ENCODE measurements around the gene TOM1.
A peak's percentile ranks its signal among the peaks of the same experiment; 100 is the strongest.

The TOM1 gene

GRCh38 chr22:35299673-35300499 is at the start of gene TOM1:
TOM1 (plus strand) TSS chr22:35299894; CDS start chr22:35299929, 35 bp downstream.
- ATAC-seq (peak; percentile 97), DNase-seq (peak; percentile 99)

DNA sequence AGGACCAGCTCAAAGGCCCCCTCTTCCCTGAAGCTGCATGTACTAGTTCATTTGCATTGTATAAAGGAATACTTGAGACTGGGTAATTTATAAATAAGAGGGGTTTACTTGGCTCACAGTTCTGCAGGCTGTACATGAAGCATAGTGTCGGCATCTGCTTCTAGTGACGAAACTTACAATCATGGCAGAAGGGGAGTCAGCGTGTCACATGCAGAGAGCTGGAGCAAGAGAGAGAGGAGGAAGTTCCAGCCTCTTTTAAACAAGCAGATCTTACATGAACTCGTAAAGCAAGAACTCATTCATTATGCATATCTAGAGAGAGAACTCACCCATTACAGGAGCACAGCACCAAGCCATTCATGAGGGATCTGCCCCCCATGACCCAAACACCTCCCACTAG is 49.5 kb upstream of the TOM1 start:
- no peak for ATAC-seq
- no peak for DNase-seq

DNA sequence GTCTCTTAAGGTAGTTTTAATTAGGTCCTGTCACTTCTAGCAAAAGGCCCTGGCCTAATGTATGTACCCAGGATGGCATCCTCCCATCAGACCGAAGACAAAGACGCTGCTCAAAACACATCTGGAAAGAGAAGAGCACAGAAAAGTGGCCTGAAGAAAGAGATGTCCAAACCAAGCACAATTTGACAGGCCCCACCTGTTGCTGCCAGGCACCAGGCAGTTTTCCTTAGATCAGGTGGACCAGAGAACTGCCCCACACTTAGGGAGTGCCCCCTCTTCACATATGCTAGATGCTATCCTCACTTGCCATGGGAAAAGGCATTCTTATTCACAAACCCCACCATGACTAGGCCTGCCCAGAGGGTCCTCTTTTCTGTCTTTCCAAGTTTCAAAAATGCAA is 45.7 kb upstream of the TOM1 start:
- DNase-seq (no peak), ATAC-seq (no peak)

DNA sequence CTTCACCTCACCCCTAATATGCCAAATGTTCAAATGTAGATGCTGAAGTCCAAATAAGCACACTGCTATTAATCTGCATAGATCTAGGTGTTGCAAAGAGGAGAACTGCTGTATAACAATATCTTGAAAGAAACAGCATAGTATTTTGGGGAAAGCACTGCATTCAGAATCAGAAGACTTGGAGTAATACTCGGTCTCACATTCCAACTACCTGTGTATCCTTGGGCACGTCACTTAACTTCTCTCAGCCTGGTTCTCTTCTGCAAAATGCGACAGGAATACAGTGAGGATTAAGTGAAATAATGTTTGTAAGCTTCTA is 42.7 kb upstream of the TOM1 start:
- ATAC-seq (peak; percentile 7), DNase-seq (no peak)

DNA sequence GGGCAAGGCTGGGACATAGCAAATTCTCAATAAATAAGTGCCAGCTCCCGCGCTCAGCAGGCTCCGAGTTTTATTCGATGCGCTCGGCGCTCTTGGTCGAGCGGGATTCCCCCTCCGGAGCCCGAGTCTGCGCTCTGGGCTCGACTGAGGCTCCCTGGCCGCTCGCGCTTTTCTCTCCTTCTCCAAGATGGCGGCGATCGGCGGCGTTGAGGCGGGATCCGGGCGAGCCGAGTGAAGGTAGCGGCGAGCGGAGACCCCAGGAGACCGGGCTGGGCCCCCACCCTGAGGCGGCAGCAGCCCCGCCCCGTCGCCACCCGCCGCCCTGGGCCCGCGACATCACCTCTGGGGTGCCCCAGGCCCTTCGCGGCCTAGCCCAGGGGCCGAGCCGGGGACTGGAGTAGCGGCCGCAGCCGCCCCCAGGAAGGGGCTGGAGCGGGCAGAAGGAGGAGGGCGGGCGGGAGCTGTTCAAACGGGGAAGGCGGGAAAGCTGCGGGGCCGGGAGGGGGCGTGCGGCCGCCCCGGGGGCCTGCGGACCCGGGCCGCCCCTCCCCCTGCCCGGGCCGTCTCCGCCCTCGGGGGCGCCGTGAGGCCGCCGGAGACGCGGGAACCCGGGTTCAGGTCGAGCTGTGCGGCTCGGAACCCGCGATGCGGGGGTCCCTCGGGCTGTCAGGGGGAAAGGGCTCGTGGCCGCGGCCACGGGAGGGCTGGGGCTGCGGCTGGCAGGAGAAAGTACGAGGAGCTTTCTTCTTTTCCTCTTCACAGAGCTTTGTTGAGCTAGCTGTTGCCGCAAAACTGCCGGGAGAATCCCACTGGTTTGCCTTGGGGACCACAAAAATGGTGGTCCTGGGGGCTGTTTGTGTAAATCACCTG is 42.1 kb upstream of the TOM1 start, which contains the start of gene HMGXB4:
Gene HMGXB4 (plus strand): TSS at position 173 of the 870 bp plus-strand sequence. CDS start 4,898 bp downstream, outside the sequence.
- DNase-seq (peak; percentile 86), ATAC-seq (peak; percentile 90)

GRCh38 chr22:35258191-35258988 is 41.3 kb upstream of the TOM1 start:
- ATAC-seq (no peak), DNase-seq (peak; percentile 29)

GRCh38 chr22:35264986-35265385 is 34.7 kb upstream of the TOM1 start:
- no peak for DNase-seq
- no peak for ATAC-seq

DNA sequence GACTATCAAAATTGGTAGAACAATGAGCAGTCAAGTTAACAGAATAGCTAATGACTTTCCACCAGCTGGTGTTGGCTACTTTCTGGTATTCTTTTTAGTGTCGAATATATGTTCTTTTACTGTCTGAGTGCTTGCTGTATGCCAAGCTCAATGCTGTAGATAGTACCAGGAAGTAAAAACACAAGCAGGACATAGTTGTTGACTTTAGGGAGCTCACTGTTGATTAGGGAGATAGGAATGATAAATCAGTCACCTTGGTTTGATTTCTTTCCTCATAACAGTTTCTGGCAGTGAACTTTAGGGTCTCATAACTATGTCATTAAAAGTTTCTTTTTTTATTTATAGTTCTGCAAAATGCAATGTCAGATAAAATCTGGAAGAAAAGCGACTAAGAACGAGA is 33.4 kb upstream of the TOM1 start:
- ATAC-seq (no peak), DNase-seq (no peak)

DNA sequence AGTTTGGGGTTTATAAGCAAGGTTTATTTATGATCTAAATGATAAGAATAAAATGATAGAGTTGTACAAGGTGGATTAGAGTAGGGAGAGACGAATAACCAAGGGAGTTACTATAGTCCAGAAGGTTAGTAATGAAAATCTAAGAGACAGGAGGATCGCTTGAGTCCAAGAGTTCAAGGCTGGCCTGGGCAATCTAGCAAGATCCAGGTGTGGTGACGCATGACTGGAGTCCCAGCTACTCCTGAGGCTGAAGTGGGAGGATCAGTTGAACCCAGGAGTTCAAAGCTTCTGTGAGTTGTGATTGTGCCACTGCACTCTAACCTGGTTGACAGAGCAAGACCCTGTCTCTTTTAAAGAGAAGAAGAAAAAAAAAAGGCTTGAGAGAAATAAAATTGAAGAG is 30.1 kb upstream of the TOM1 start:
- ATAC-seq (no peak), DNase-seq (no peak)

DNA sequence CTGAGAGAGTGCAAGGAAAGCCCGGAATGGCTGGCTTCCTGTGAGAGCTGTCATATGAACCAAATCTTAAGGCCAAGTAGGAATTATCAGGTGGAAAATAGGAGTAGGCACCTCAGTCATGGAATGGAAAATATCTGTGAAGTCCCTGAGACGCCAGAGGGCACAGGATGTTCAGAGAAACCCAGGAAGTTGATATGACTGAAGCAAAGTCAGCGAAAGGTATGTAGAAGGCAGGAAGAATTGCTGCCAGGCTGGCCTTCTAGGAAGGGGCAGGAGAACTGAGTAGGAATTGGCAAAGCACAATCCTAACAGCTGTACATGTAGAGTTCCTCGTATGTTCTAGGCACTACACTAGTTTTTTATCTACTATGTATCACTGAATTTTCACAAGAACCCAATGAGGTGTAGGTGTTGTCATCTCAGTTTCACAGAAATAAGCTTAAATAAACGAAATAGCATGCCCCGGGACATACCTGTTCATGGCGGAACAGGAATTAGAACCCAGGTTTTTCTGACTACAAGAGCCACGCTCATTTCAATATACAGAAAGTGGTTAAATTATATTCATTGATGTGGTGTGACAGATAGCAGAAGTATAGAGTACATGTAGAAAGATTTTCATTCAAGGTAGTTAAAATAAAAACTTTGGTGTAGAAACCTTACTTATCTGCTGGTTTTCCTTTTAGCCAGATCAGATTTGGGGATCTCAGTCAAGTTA is 25.4 kb upstream of the TOM1 start:
- DNase-seq (no peak), ATAC-seq (no peak)

- no peak for DNase-seq
Measured at GRCh38 chr22:35275580-35275979, 24.1 kb upstream of the TOM1 start.

DNA sequence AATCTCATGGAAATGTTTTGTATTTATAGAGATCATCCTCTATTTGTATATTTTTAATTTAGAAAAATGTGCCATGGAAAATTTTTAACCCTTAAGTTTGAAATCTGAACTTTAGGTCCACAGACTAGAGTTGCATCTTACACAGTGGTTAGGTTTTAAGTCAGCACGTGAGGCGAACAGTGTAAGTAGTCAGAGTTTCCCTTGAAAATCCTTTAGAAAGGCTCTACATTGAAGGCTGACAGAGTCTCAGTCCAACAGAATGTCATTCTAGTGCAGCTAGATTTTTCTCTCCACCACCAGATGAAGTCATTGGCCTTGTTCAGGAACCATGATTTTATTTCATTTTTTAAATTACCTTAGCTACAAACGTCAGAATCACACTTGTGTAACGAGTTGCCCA is 23.7 kb upstream of the TOM1 start:
- peak; percentile 59 for ATAC-seq

More at GRCh38 chr22:35275580-35275979, 24.1 kb upstream of the TOM1 start:
- ATAC-seq: no peak

DNA sequence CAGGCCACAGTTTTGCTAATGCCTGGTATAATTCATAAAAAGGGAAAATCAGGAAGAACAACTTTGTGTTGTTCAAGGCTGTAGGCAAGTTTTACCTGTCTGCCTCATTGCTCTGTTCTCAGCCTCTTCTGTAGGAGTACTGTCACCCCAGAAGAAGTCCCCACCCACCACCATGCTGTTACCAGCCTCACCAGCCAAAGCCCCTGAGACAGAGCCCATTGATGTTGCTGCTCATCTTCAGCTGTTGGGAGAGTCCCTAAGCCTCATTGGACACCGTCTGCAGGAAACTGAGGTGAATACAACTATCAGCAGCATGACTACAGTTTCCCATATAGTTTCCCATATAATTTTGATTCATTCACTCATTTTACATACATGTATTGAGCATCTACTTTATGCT is 11.6 kb upstream of the TOM1 start:
- DNase-seq (no peak), ATAC-seq (peak; percentile 65)

More for the DNA sequence above, 23.7 kb upstream of the TOM1 start:
- no peak for DNase-seq

DNA sequence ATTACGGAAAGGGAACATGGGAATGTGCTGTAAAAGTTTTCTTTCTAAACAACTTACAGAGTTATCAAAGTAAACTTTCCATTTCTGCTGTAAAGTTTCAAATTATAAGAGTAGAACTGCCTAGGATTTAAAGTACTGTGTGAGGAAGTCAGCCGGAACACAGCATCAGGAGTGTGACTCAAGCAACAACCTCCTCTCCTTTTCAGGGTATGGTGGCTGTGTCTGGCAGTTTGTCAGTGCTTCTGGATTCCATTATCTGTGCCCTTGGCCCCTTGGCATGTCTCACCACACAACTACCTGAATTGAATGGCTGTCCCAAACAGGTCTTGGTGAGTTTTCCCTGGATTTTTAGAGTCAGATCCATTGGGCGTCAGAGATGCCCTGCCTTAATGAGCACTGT is 6.9 kb upstream of the TOM1 start:
- no peak for ATAC-seq
- DNase-seq: no peak

GRCh38 chr22:35296051-35296450 is 3.6 kb upstream of the TOM1 start:
- ATAC-seq (no peak), DNase-seq (no peak)

DNA sequence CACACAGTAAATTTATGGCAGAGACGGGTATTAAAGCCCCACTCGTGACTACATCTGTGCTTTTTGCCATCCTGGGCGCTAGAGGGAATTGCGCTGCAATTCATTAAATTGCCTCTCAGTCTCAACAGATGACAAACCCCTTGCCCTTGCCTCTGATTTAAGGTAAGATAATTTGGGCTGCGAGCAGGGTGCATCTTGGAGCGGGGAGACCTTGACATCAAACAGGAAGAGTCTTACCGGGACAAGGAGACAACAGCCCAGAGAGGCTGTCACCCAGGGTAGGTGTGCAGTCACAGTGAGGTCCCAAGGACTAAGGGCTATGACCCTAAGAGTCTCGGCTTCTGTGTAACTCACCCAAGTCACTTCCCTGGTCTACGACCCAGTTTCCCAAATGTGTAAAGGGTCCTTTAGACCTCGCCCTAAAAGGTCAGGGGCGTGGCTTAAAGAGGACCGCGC is 449 bp upstream of the TOM1 start:
- DNase-seq (no peak), ATAC-seq (no peak)

DNA sequence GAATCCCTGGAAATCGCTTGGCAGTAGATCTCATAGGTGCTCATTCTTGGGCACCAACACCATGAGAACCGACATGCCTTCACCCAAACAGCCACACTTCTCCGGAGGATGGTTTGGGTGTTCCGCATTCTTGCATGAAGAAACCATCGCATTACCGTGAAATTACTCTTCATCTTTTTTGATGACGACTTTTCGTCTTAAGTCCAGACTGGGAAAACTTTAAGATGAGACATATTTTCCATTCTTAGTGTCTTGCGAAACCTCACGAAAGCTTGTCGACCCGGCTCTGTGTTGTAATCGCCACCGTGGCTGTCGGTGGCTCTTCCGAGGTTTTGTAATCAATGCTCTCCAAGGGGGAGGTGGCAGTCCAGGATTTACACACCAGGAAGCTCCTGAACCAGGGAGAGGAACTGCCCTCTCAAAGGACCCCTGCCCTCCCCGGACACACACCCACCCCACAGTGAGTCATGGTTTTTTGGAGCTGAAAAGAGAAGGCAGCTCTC is 1.7 kb downstream of the TOM1 start:
- DNase-seq (no peak), ATAC-seq (no peak)

DNA sequence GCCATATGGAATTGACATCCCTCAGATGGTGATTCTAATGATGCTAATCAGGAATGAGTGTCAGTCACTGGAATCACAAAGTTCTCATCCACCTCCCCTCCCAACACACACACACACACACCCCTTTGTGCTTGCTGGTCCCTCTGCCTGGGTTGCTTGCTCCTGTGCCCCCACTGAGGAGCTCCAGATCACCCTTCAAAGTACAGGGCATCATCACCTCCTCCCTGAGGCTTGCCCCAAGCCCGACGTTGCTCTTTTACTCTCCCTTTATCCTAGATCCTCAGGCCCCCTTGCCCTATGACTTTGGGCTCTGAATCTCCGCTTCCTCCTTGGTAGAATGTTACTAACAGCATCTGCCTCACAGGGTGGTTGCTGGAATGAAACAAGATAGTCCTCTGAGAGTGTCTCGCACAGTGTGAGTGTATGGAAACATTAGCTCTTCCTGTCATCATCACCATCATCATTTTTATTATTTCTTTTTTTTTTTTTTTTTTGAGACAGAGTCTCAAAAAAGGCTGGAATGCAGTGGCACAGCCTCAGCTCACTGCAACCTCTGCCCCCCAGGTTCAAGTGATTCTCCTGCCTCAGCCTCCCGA is 3.4 kb downstream of the TOM1 start:
- ATAC-seq: no peak

DNA sequence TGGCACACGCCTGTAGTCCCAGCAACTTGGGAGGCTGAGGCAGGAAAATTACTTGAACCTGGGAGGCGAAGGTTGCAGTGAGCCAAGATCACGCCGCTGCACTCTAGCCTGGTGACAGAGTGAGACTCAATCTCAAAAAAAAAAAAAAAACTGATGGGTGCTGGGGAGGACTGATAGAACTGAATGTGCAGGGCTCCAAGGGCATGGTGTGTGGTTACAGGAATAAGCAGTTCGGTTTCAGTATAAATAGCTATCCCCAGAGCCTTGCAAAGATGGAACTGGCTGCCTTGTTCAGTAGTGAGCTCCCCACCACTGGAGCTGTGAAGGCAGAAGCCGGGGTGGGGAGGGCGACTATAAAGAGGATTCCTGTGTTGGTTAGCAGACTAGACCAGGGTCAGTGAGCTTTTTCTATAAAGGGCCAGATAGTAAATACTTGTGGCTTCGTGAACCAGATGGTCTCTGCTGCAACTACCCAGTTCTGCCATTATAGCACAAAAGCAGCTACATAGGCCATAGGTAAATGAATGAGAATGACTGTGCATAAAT is 5.9 kb downstream of the TOM1 start:
- DNase-seq: no peak
- no peak for ATAC-seq

More for the DNA sequence above, 3.4 kb downstream of the TOM1 start:
- DNase-seq: no peak

- DNase-seq (no peak), ATAC-seq (no peak)
Measured at GRCh38 chr22:35306350-35306967, 6.8 kb downstream of the TOM1 start.

Data from stimulated activated naive CD8-positive, alpha-beta T cell treated with anti-CD3 and anti-CD28 coated beads, Interleukin-15, Interleukin-2, amounts not matched to agents 100 U/mL and 50 U/mL, for 24 hours (primary cell).